Tibial nerve (tissue), 3 donors: ENCODE data around the gene SUPT3H.
"Not testable (repeated sequence)": the region's sequence is repeated elsewhere in the genome, so short reads cannot be mapped to it uniquely, and the experiment has no call there.

Experiments used
- CTCF ChIP-seq, 5 experiments: fragments of 200-600 bp in 3 of 5; fragments of 450-650 bp in 2 of 5; sonication (generic) in 3 of 5; IDR thresholded peaks; one replicate each; pipeline ENCODE4 v1.5.1; 2016 to 2019; ENCODE audit warnings: antibody characterized with exemption in 5 of 5, mild to moderate bottlenecking in 3 of 5, moderate library complexity in 2 of 5
- POLR2A ChIP-seq, 2 donors: fragments of 450-650 bp; IDR thresholded peaks; one replicate each; pipeline ENCODE4 v1.6.1; 2017; ENCODE audit warnings: antibody characterized with exemption in 2 of 2, mild to moderate bottlenecking in 2 of 2, moderate library complexity in 2 of 2

- not testable (repeated sequence) for TF ChIP-seq CTCF, POLR2A (IDR thresholded peaks at IDR 0.05)
Observed at GRCh38 chr6:45062659-45063058, 315.1 kb downstream of the SUPT3H start.
